ENCODE results near the gene NMS. TPM values are rescaled to one million over a fixed set of nuclear protein-coding genes. Genes with fewer than 3 reads are reported as not detected.

The NMS gene
- total RNA-seq, 1 donor from 2014 or later = not detected

DNA sequence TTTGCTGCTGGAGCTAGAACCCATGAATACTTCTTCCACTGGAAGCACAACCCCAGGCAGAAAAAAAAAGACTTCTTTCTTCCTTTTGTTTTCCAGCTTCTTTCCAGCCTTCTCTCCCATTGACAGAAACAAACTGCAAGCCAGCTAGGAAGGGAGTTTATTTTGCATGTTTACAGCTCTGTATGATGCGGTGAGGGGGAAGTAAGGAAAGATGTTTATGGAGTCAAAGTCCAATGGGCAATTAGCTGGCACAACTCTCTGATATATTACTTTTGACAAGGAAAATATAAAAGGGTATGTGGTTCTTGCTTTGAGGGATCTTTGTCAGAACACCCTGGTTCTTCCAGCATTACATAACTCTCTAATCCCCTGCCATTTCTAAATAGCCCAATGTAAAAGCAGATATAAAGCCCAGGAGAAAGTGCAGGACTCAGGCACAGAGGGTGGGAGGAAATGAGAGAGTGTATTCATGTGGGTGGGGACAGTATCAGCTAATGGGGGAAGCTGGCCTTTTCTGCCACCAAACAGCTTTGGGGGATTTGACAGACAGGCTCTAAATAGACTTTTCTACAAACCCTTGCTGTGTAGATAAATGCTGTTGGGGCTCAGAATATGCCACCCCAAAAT lies 9.3 kb upstream of the NMS start:
- Mint-ChIP-seq H3K4me3 (no peak overlapping the region), H3K27ac (no peak overlapping the region), H3K36me3 (ENCODE audit: low read depth) (no peaks in the 10 kb centered on the region), H3K4me1 (no peaks in the 10 kb centered on the region), H3K9me3 (peaks cover 15% of the 10 kb centered on the region), H3K27me3 (peaks cover 18% of the 10 kb centered on the region)
- ChIA-PET POLR2A (no interaction called here), CTCF (no interaction called here)
- intact Hi-C loops (cut with micrococcal nuclease) = no loop called here
- DNase-seq = no peak
- TF ChIP-seq, protein P1, sequence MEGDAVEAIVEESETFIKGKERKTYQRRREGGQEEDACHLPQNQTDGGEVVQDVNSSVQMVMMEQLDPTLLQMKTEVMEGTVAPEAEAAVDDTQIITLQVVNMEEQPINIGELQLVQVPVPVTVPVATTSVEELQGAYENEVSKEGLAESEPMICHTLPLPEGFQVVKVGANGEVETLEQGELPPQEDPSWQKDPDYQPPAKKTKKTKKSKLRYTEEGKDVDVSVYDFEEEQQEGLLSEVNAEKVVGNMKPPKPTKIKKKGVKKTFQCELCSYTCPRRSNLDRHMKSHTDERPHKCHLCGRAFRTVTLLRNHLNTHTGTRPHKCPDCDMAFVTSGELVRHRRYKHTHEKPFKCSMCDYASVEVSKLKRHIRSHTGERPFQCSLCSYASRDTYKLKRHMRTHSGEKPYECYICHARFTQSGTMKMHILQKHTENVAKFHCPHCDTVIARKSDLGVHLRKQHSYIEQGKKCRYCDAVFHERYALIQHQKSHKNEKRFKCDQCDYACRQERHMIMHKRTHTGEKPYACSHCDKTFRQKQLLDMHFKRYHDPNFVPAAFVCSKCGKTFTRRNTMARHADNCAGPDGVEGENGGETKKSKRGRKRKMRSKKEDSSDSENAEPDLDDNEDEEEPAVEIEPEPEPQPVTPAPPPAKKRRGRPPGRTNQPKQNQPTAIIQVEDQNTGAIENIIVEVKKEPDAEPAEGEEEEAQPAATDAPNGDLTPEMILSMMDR (IDR thresholded peaks at IDR 0.05) = no peak
- ATAC-seq (ENCODE audit: low read depth) = no peak

DNA sequence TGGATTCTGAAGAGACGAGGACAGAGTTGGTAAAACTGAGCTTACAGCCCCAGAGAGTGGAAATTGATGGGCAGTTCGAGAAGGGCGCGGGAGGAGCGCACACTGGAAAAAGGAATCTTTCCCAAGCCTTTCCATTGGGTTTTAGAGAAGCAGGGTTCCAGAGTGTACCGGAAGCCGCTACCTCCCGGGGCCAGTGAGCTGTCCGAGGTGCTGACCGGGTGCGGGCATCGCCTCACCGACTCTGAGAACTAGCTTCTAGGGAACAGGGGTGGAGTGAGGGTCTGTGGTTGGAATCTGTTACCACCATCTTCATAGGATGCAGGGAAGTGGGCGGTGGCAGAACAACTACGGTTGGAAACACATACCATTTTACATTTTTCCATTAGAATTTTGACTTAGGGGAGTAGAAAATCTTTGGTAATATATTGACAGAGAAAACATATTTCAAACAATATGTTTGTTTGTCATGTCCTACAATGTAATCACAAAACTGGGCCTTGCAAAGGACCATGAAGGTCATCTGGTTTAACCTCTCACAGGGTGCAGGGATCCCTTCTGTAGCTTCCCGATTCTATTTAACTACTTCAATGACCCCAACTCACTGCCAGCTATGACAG lies 724 bp downstream of the NMS start:
- DNase-seq (no peak), ATAC-seq (ENCODE audit: low read depth) (no peak)
- intact Hi-C loops (cut with micrococcal nuclease) = no loop called here
- ChIA-PET POLR2A (no interaction called here), CTCF (no interaction called here)
- H3K27me3 Mint-ChIP-seq = peaks cover 37% of the 10 kb centered on the region
- no peak overlapping the region for H3K27ac Mint-ChIP-seq
- H3K4me3 Mint-ChIP-seq = no peak overlapping the region
- TF ChIP-seq, protein P1 (IDR thresholded peaks at IDR 0.05) = no peak
- no peaks in the 10 kb centered on the region for H3K36me3 Mint-ChIP-seq (ENCODE audit: low read depth)
- H3K4me1 Mint-ChIP-seq = no peaks in the 10 kb centered on the region
- no peaks in the 10 kb centered on the region for H3K9me3 Mint-ChIP-seq

DNA sequence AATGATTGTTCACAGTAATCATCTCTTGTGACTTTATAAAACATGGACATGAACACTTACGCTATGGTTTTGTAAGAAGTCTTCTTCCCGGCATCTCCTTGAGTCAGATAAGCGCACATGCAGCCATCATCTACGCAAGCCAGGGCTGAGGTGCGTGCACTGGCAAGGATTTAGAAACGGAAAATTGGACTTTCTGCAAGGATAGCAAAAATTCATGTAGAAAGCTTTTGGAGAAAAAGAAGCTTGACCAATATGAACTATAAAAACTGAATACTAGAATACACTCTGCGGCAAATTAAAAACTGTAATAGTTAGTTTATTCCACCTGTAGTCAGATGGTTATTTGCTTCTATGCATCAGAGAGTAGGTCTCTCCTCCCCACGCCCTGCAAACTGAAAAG lies 6.3 kb downstream of the NMS start:
- H3K27ac Mint-ChIP-seq = no peak overlapping the region
- TF ChIP-seq, protein P1 (IDR thresholded peaks at IDR 0.05) = no peak
- peaks cover 20% of the 10 kb centered on the region for H3K27me3 Mint-ChIP-seq
- ATAC-seq (ENCODE audit: low read depth) = no peak
- no peaks in the 10 kb centered on the region for H3K36me3 Mint-ChIP-seq (ENCODE audit: low read depth)
- H3K4me3 Mint-ChIP-seq = no peak overlapping the region
- CTCF ChIA-PET = no interaction called here
- H3K4me1 Mint-ChIP-seq = no peaks in the 10 kb centered on the region
- intact Hi-C loops (cut with micrococcal nuclease) = no loop called here
- POLR2A ChIA-PET = no interaction called here
- no peak for DNase-seq
- no peaks in the 10 kb centered on the region for H3K9me3 Mint-ChIP-seq

DNA sequence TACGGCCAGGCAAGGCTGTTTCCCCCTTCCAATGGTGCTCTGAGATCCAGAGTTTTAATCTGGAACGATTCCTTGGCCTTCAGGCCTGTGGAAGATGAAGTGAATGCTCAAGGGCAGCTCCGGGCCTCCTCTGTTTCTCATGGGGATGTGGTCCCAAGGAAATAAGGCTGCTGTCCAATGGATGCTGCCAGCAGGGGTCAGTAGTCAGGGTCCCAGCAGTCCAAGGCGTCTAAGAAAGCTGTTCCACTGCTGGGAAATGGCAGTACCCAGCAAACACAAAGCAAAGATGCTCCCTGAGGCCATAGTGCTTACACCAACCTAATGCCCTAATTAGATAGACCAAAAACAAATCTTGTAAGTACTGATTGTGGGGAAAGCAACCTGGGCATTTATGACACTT lies 12.5 kb downstream of the NMS start:
- Mint-ChIP-seq H3K4me3 (no peak overlapping the region), H3K27ac (no peak overlapping the region), H3K9me3 (no peaks in the 10 kb centered on the region), H3K27me3 (peaks cover 4% of the 10 kb centered on the region), H3K4me1 (no peaks in the 10 kb centered on the region), H3K36me3 (ENCODE audit: low read depth) (no peaks in the 10 kb centered on the region)
- intact Hi-C loops (cut with micrococcal nuclease) = no loop called here
- CTCF ChIA-PET = interaction anchor here (1.4 kb wide), 1 partner anchor 12 kb away, joined by 3 read pairs; no protein-coding TSS in a partner anchor
- POLR2A ChIA-PET = no interaction called here
- no peak for DNase-seq
- no peak for ATAC-seq (ENCODE audit: low read depth)
- TF ChIP-seq, protein P1 (IDR thresholded peaks at IDR 0.05) = no peak

DNA sequence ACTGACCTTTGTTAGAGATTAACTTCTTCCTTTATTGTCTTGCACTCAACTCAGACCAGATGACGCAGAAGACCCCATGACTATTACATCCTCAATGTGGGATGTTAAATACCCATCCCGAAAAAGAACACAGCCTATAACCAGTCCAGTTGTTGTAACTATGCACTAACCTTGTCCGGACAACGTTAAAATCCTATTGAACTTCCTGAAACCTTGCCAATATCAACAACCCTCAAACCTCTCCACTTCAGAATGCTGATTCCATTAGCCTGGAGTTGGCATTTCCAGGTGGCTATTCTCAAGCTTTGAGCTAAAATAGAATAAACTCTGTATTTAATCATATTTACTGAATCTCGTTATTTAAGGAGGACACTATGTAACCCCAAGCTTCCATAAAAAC lies 13.6 kb downstream of the NMS start:
- Mint-ChIP-seq H3K4me3 (no peak overlapping the region), H3K27me3 (peaks cover 2% of the 10 kb centered on the region), H3K9me3 (no peaks in the 10 kb centered on the region), H3K27ac (no peak overlapping the region), H3K4me1 (no peaks in the 10 kb centered on the region), H3K36me3 (ENCODE audit: low read depth) (no peaks in the 10 kb centered on the region)
- TF ChIP-seq, protein P1 (IDR thresholded peaks at IDR 0.05) = no peak
- ATAC-seq (ENCODE audit: low read depth) (no peak), DNase-seq (no peak)
- intact Hi-C loops (cut with micrococcal nuclease) = no loop called here
- CTCF ChIA-PET = no interaction called here
- POLR2A ChIA-PET = no interaction called here
